ENCODE results near the gene LTBP3.

Gene LTBP3

DNA sequence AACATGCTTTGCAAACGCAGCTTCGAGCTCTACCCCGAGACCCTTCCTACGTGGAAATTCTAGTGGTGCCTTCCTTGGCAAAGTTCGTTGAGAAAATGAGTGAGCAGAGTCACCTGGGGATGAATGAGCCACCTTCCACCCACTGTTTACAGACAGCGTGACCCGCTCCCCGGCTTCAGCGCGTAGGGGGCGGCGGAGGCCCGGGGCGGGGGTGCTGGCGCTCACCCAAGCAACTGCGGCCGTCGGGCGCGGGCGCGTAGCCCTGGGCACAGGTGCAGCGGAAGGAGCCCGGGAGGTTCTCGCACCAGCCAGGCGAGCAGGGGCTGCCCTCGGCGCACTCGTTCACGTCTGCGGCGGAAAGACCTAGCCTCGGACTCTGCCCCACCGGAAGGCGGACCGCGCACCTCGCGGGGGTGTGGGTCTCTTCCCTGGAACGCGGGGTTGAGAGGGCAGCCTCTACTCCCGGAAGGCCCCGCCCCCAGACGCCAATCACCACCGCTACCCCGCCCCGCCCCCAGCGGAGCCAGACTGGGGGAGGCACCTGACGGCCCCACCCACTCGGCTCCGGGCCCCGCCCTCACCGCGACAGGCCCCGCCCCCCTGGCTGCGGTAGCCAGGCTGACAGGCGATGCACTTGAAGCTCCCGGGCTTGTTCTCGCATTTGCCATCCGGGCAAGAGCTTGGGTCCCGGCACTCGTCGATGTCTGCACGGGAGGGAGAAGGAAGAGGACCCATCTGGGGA, 11.8 kb downstream of the LTBP3 start:
- Histone ChIP-seq H3K4me3 (ENCODE audit: low read depth, low read length) (peak overlapping the region; percentile 31), H3K27ac (ENCODE audit: extremely low read depth, low read depth, low read length) (no peak overlapping the region), H3K4me1 (ENCODE audit: control insufficient read depth, insufficient read depth, low read length) (no peaks in the 10 kb centered on the region; the same call in 1 of the 2 replicates), H3K36me3 (ENCODE audit: control insufficient read depth in 2 of 2, insufficient read depth in 1 of 2, low read length in 2 of 2) (peaks cover 5 to 81% of the 10 kb centered on the region in 2 experiments; a peak in 2 of 3 replicates), H3K9me3 (ENCODE audit: control insufficient read depth, insufficient read depth, low read depth, low read length) (no peaks in the 10 kb centered on the region)
- POLR2A ChIA-PET, result interaction anchor here (0.7 to 3.0 kb wide), 8 partner anchors 10 to 55 kb away, joined by 4 to 14 read pairs (median 7); partner anchors contain the start of genes FAM89B, LTBP3, SCYL1 and ZNRD2
- CTCF ChIA-PET, result interaction anchor here (2.1 kb wide), 1 partner anchor 25 kb away, joined by 11 read pairs; the partner anchor contains the start of gene ZNRD2
- TF ChIP-seq KLF1 (tag by site-specific recombination; IDR thresholded peaks at IDR 0.05) (peak; percentile 40; the same call in 1 of the 2 replicates), ZNF596 (tag by site-specific recombination; IDR thresholded peaks at IDR 0.05) (no peak), FEZF1 (tag by site-specific recombination; IDR thresholded peaks at IDR 0.05) (no peak), MEIS1 (CRISPR knock-in tag; IDR thresholded peaks at IDR 0.05; ENCODE audit: borderline replicate concordance) (no peak), SP2 (tag by site-specific recombination; IDR thresholded peaks at IDR 0.05) (peak; percentile 61), ZBTB8A (tag by site-specific recombination; IDR thresholded peaks at IDR 0.05) (peak; percentile 73), ZBTB11 (tag by site-specific recombination; conservative IDR thresholded peaks at IDR 0.05; ENCODE audit: low read depth) (peak; percentile 32), GLIS2 (tag by site-specific recombination; IDR thresholded peaks at IDR 0.05) (peak; percentile 59; the same call in 1 of the 2 replicates), ZNF121 (tag by site-specific recombination; IDR thresholded peaks at IDR 0.05) (no peak), GLIS1 (tag by site-specific recombination; IDR thresholded peaks at IDR 0.05) (peak; percentile 29; the same call in 1 of the 2 replicates), ZBTB20 (tag by site-specific recombination; IDR thresholded peaks at IDR 0.05) (peak; percentile 66; the same call in 1 of the 2 replicates), ZNF366 (tag by site-specific recombination; conservative IDR thresholded peaks at IDR 0.05) (no peak), ZNF335 (tag by site-specific recombination; conservative IDR thresholded peaks at IDR 0.05) (0 out of 2 replicates have a peak, but pooled peaks have one; percentile 18), ZNF701 (tag by site-specific recombination; IDR thresholded peaks at IDR 0.05) (no peak), PATZ1 (tag by site-specific recombination; IDR thresholded peaks at IDR 0.05) (0 out of 2 replicates have a peak, but pooled peaks have one; percentile 31), ZBTB26 (tag by site-specific recombination; optimal IDR thresholded peaks at IDR 0.05) (peak; percentile 57), ZBTB17 (tag by site-specific recombination; IDR thresholded peaks at IDR 0.05) (0 out of 2 replicates have a peak, but pooled peaks have one; percentile 32), ZNF670 (tag by site-specific recombination; IDR thresholded peaks at IDR 0.05; ENCODE audit: low read depth) (no peak), SP3 (tag by site-specific recombination; IDR thresholded peaks at IDR 0.05) (peak; percentile 54), ZNF184 (tag by site-specific recombination; IDR thresholded peaks at IDR 0.05) (no peak)
- TF ChIP-seq, protein P1, sequence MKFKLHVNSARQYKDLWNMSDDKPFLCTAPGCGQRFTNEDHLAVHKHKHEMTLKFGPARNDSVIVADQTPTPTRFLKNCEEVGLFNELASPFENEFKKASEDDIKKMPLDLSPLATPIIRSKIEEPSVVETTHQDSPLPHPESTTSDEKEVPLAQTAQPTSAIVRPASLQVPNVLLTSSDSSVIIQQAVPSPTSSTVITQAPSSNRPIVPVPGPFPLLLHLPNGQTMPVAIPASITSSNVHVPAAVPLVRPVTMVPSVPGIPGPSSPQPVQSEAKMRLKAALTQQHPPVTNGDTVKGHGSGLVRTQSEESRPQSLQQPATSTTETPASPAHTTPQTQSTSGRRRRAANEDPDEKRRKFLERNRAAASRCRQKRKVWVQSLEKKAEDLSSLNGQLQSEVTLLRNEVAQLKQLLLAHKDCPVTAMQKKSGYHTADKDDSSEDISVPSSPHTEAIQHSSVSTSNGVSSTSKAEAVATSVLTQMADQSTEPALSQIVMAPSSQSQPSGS (tag by site-specific recombination; IDR thresholded peaks at IDR 0.05; ENCODE audit: low read depth), result no peak
- TF ChIP-seq, protein P2, sequence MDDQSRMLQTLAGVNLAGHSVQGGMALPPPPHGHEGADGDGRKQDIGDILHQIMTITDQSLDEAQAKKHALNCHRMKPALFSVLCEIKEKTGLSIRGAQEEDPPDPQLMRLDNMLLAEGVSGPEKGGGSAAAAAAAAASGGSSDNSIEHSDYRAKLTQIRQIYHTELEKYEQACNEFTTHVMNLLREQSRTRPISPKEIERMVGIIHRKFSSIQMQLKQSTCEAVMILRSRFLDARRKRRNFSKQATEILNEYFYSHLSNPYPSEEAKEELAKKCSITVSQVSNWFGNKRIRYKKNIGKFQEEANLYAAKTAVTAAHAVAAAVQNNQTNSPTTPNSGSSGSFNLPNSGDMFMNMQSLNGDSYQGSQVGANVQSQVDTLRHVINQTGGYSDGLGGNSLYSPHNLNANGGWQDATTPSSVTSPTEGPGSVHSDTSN (CRISPR knock-in tag; IDR thresholded peaks at IDR 0.05), result peak; percentile 46; the same call in 1 of the 2 replicates
- TF ChIP-seq, protein P3, sequence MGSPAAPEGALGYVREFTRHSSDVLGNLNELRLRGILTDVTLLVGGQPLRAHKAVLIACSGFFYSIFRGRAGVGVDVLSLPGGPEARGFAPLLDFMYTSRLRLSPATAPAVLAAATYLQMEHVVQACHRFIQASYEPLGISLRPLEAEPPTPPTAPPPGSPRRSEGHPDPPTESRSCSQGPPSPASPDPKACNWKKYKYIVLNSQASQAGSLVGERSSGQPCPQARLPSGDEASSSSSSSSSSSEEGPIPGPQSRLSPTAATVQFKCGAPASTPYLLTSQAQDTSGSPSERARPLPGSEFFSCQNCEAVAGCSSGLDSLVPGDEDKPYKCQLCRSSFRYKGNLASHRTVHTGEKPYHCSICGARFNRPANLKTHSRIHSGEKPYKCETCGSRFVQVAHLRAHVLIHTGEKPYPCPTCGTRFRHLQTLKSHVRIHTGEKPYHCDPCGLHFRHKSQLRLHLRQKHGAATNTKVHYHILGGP (tag by site-specific recombination; IDR thresholded peaks at IDR 0.05), result no peak
- TF ChIP-seq, protein P4, sequence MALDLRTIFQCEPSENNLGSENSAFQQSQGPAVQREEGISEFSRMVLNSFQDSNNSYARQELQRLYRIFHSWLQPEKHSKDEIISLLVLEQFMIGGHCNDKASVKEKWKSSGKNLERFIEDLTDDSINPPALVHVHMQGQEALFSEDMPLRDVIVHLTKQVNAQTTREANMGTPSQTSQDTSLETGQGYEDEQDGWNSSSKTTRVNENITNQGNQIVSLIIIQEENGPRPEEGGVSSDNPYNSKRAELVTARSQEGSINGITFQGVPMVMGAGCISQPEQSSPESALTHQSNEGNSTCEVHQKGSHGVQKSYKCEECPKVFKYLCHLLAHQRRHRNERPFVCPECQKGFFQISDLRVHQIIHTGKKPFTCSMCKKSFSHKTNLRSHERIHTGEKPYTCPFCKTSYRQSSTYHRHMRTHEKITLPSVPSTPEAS (tag by site-specific recombination; IDR thresholded peaks at IDR 0.05), result no peak

All from HEK293 (cell line).